ENCODE measurements around the gene SBNO1.
"Not testable (repeated sequence)": the region's sequence is repeated elsewhere in the genome, so short reads cannot be mapped to it uniquely, and the experiment has no call there.

Gene SBNO1

DNA sequence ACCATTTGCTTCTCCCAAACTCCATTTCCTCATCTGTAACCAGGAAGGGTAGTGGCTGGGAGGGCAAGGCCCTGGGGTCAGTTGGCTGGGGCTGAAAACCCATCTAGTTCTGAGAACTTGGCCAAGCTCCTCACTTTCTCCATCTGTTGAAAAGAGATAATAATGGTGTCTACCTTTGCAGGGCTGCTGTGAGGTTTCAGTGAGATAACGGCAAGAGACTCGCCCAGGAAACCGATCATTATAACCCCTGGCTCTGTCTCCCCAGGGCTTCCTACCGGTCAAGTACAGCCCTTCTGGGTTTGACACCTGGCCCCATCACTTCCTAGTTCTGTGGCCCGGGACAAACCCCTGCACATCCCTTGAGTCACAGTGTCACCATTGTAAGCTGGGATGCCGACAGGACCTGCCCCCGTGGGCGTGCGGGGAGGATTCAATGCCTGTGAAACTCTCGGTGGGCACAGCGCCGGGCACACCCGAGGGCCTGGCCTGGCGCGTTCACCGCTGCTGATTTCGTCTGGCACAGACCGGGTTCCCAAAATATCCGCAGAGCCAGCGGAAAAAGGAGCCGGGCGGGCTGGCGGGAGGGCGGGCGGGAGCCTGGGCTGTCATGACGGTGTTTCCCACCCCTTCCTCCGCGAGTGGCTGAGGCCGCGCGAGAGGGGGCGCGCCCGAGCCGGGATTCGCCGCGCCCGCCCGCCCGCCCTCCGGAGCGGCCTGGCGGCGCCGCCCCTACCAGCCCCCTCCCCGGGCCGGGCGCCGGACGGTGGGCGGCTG, 23.7 kb upstream of the SBNO1 start:
- DNase-seq = no peak

DNA sequence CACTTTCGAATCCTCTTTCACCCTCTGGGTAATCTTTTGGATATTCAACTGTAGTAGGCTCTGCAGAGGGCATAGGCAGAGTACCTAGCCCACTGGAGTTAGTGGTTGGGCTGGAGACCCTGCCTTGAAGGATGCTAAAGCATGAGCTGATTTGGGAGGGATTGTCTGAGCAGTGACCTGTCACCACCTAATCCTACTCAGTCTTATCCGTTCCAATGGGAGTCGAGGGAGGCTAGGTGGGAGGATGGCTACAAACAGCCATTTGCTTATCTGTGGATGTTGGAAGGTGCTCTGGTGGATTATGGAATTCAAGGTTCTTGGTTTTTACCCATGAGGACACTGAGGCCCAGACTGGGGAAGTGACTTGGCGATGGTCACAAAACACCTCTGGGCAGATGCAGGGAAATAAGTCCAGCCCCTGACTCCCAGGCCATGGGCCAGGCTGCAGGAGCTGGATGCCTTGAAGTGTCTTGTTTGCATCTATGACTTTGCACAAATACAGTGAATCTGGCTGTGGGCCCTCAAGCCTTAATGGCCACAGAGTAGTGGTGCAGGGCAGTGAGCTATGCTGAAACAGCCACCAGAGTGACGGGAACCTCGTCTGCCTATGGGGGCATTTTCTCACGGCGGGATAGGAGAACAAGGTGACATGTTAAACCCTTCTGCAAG, 23.0 kb upstream of the SBNO1 start:
- no peak for DNase-seq

DNA sequence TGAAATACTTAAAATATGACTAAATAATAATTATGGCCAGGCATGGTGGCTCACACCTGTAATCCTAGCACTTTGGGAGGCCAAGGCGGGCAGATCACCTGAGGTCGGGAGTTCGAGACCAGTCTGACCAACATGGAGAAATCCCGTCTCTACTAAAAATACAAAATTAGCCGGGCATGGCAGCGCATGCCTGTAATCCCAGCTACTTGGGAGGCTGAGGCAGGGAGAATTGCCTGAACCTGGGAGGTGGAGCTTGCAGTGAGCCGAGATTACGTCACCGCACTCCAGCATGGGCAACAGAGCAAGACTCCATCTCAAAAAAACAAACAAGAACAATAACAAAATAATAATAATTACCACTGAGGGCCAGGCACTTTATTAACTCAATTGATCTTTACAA, 20.9 kb upstream of the SBNO1 start:
- not testable (repeated sequence) for DNase-seq

DNA sequence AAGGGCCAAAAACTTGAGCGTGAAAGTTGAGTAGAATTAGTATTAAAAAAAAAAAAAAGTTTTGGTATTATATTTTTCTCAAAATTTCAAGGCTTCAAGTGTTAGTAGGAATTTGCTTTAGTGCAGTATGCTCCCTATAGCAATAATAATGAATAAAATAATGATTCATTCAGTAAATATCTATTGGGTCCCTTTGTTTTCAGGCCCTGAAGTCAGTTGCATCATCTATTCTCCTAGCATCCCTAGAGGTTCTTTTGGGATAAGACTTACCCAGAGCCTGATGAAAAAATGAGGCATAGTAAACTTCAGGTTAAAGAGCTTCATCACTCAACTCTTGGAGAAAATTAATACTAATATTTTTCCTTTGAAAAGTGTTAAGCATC, 20.3 kb upstream of the SBNO1 start:
- DNase-seq = no peak

DNA sequence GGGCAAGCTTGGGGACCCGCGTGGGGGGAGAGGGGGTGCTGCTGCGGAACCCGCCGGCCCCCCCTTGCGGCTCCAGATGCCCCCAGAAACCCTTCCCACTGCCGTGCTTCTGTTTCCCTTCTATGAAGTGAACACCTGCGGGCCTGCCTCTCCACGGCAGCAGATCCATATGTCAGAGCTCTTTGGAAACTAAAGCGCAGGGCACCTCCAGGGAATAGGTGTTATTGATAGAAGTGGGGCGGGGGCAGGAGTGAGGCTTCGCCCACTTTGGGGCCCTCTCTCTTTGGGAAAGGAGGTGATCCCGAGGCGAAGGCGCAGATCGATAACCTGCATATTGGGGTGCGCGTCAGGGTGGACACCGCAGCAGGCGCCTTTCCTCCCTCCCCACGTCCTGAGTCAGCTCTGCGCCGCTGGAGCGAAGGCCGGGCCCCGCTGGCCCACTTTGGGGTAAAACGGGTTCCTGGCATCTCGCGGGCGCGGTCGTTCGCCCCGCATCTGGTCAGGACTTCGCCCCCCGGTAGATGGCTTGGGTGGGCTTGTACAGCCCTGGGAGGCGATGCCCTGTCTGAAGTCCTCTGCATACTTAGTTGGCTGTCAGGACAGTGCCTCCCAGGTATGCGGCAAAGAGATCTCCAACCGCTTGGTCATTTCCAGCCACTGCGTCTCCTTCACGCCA, 19.8 kb upstream of the SBNO1 start:
- DNase-seq = no peak

DNA sequence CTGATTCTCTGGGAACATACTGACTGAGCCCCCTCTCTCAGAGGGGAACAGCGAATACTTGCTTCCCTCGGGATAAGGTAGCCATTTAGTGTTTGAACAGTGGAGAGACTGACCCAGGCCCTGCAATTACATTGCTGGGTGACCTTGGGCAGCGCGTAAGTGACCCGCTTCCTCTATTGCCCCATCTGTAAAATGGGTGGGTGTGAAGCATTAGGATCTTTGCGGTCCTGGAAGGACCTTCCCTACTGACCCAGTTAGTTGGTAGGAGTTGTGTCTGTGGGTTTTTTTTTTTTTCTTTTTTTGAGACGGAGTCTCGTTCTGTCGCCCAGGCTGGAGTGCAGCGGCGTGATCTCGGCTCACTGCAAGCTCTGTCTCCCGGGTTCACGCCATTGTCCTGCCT, 18.0 kb upstream of the SBNO1 start:
- no peak for DNase-seq

DNA sequence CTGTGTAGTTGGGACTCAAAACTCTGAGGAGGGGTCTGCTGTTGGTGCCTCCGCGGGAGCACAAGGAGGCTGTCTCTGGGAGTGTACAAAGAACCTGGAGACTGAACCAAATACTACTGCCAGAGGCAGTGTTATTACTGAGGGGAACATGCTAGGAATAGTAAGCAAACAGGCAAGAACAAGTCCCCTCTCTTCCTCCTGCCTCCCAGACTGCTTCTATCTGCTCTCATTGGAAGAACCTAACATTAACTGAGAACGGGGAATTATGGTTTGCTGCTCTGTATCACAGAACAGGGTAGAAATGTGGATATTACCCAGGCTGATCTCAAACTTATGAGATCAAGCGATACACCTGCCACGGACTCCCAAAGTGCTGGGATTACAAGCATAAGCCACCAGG, 14.7 kb upstream of the SBNO1 start:
- DNase-seq = no peak

DNA sequence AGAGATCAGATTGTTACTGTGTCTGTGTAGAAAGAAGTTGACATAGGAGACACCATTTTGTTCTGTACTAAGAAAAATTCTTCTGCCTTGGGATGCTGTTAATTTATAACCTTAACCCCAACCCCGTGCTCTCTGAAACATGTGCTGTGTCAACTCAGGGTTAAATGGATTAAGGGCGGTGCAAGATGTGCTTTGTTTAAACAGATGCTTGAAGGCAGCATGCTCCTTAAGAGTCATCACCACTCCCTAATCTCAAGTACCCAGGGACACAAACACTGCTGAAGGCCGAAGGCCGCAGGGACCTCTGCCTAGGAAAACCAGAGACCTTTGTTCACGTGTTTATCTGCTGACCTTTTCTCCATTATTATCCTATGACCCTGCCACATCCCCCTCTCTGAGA, 7.8 kb upstream of the SBNO1 start:
- DNase-seq = not testable (repeated sequence)

DNA sequence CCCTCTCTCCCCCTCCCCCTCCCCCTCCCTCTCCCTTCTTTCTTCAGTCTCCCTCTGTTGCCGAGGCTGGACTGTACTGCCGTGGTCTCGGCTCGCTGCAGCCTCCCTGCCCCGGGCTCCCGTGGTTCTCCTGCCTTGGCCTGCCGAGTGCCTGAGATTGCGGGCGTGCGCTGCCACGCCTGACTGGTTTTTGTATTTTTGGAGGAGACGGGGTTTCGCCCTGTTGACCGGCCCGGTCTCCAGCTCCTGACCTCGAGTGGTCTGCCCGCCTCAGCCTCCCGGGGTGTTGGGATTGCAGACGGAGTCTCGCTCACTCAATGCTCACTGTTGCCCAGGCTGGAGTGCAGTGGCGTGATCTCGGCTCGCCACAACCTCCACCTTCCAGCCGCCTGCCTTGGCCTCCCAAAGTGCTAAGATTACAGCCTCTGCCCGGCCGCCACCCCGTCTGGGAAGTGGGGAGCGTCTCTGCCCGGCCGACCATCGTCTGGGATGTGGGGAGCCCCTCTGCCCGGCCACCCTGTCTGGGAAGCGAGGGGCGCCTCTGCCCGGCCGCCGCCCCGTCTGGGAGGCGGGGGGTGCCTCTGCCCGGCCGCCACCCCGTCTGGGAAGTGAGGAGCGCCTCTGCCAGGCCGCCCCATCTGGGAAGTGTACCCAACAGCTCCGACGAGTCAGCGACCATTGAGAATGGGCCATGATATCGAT, 7.2 kb upstream of the SBNO1 start:
- not testable (repeated sequence) for DNase-seq

DNA sequence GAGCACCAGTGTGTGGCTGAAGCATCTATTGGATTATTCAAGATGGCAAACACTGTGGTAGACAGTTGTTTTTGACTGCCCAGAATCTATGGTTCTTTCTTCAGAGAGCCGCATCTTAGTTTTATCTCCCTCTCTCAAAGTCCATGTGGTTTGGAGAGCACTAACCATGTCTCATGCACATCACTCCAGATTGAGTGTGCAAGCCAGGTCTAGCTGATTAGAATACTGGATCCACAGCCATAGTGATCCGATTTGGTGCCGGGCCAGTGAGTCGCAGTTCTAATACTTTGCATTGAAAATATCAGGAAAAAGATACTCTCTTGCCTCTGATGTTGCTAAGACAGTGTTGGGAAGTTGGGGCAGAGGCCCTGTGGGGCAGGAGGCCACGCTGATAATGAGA, 4.6 kb upstream of the SBNO1 start:
- DNase-seq = no peak

DNA sequence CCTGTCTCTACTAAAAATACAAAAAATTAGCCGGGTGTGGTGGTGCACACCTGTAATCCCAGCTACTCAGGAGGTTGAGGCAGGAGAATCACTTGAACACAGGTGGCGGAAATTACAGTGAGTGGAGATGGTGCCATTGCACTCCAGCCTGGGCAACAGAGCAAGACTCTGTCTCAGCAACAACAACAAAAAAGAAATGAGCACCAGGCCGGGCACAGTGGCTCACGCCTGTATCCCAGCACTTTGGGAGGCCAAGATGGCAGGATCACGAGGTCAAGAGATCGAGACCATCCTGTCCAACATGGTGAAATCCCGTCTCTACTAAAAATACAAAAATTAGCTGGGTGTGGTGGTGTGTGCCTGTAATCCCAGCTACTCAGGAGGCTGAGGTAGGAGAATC, 3.8 kb upstream of the SBNO1 start:
- not testable (repeated sequence) for DNase-seq

DNA sequence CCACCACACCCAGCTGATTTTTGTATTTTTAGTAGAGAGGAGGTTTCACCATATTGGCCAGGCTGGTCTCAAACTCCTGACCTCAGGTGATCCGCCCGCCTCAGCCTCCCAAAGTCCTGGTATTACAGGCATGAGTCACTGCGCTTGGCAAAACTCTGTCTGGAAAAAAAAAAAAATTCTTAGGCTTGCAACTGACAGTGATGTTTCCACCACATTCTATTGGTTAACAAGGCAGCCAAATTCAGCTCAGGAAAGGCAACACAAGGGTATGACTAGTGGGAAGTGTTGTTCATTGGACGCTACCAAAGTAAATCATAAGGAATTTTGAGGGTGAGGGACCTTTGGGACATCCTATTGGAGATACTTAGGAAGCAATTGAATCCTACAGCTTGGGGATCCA, 2.9 kb upstream of the SBNO1 start:
- DNase-seq = no peak

DNA sequence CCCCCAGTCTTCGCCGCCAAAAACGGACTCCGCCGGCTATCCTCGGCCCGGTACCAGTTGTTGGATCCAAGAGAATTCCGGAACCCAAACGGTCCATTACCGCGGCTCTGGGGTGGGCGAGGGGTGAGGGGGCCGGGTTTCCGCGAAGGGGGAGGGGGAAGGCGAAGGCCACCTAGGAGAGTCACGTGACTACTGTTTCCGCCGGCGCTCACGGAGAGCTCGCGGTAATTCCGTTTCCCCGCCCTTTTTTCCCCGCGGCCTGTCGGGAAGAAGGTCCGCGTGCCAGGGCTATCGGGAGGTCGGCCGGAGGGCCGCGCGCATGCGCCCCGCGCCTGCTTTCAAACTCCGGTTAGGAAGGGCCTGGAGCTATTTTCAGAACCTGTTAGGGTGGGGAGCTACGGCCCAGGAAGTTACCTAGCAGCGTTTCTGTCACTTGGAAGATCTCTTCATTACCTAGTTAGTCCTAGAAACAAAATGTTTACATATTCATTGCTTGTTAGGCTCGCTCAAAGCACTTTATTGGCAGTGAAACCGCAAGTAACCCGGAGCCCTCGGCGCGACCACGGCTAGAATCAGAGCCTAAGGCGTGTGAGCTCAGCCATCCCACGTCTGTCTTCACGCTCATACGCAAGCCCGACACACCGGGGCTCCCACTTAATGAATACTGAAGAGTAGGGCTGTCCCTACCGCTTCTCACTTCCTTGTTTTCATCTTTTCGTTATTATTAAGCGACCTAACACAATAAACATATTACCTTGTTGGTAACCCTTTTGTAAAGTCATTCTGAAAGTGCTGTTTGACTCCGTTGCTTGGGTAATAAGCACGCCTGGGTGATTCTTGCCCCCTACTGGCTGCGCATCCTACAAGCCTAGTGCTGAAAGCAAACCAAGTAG, 624 bp upstream of the SBNO1 start:
- peak; percentile 77 to 93 for DNase-seq

DNA sequence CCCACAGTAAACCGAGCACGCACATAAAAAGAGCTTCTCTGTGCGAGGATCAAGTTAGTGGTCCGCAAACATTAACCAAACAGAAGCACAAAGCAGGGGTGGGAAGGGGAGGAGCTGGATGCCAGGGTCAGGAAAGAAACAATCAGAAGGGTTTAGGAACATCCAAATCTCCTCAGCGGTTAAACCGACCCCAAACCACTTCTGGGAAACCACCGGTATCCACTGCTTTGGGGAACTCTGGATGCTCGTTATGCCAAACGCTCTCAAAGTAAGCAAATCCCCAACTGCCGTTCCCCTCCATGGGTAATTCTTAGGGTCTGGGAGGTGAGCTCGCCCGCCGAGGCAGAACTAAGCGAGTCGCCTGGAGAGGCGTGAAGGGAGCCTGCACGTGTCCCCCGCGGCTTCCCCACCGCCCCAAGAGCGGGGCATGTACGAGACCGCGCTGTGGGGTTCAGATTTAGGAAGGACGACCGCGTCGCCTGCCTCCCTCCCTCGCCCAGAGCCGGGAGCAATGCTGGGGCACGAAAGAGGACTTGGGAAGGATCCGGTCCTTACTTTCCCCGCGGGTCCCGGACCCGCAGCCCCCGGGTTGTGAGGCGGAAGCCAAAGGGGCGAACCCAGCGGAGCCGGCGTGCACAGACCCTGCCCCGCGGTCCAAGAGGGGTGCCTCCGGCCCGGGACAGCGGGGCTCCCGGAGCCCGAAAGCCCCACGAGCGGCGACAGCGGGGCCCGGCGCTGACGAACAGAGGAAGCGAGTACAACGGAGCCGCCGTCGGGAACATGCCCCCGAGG, 711 bp downstream of the SBNO1 start:
- DNase-seq = no peak

DNA sequence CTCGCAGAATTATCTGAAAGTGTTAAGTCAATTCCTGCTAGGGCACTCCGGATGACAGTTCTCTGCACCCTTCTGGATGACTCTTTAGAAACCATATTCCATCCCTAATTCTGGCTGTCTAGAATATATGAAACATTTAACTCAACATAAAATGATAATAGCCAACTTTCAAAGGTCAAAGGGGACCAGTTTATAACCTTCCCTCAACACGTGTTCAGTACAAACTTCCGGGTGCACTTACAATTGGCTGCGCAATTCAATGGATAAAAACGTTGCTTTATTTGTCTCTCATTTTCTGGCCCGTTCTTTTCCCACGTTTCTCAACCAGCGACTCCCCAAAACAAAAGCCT, 1.3 kb downstream of the SBNO1 start:
- DNase-seq = no peak

DNA sequence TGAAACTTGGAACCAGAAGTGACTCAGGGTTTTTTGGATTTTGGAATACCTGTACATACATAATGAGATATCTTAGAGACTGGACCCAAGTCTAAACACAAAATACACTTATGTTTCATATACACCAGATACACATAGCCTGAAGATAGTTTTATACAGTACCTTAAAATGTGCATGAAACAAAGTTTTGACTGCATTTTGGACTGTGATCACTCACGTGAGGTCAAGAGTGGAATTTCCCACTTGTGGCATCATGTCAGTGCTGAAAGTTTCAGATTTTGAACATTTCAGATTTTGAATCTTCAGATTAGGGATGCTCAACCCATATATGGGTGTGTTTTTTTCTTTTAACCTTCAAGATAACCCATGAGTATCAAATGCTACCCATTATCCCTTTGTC, 6.6 kb downstream of the SBNO1 start:
- DNase-seq = no peak

DNA sequence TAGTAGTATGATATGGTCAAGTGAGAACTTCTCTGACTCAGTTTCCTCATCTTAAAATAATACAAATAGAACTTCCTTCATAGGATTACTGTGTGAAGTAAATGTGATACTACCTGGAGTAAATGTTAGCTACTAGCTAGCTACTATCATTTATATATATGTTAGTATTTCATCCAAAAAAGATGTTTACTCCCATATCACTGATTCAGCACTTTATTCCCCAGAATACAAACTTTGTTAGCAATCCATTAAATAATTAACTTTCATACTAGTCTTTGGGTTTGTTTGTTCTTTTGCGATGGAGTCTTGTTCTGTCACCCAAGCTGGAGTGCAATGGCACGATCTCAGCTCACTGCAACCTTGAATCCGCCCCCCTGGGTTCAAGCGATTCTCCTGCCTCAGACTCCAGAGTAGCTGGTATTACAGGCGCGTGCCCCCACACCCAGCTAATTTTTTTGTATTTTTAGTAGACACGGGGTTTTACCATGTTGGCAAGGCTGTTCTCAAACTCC, 8.4 kb downstream of the SBNO1 start:
- no peak for DNase-seq

DNA sequence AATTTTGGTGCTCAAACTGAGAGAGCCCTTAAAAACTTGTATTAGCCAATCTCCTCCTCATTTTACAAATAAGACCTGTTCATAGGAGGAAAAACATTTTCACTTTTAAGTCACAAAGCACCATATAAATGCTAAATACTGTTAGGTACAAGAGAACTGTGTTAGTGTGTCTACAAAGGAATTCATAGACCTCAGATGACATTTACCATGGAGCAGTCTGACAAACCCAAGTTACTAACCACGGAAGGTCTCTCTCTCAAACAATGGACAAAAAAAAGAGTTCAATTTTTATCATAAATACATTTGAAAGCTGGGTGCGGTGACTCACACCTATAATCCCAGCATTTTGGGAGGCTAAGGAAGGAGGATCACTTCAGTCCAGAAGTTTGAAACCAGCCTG, 10.0 kb downstream of the SBNO1 start:
- DNase-seq = no peak

DNA sequence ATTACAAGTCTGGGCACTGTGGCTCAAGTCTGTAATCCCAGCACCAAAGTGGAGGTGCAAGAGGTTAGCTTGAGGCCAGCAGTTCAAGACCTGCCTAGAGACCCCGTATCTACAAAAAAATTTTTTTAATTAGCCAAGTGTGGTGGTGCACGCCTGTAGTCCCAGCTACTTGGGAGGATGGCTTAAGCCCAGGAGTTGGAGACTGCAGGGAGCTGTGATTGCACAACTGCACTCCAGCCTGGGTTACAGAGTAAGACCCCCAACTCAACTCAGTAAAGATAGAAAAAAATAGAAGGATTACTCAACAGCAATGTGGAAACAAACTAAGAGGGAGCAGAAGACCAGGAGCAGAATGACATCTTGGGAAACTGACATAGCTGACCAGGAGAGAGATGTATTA, 13.3 kb downstream of the SBNO1 start:
- DNase-seq = no peak

DNA sequence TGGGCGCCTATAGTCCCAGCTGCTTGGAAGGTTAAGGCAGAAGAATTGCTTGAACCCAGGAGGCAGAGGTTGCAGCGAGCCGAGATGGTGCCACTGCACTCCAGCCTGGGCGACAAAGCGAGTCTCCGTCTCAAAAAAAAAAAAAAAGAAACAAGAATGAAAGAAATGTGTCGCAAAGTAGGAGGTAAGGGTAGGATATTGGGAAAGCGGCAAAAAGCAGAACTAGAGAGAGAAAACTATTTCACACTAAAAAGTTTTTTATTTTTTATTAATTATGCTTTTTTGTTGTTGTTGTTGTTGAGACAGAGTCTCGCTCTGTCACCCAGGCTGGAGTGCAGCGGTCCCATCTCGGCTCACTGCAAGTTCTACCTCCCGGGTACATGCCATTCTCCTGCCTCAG, 17.7 kb downstream of the SBNO1 start:
- no peak for DNase-seq

DNA sequence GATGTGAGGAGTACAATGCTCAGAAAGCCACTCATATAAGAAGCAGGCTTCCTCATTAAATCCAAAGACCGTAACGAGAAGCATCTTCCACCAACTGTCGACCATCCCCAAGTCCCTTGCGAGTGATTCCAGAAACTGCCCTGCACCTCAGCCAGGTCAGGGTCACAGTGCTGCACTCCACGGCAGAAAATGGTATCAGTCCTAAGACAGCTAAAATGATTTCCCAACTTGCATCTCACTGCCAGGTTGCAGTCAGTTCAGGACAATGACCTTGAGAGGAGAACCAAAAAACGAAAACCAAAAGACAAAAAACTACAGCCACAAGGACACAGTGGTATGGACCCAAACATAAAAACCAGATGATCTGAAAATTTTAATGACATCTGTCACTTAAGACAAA, 20.6 kb downstream of the SBNO1 start:
- no peak for DNase-seq

DNA sequence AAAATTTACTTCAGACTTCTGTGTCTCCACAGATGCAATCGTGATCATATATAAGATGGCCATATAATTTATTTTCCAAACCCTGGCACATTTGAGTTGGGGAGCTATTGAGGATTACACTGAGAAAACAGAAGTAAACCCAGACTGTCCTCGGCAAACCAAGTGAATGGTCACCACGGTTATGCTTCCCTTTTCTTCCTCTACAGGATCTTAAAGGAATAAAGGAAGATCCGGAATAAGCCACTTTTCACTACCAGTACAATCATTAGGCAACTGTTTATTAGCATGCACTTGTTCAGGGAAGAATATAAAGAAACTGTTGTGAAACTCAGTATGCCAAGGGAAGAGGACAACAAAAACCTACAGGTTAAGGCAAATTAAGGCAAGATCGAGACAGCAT, 27.6 kb downstream of the SBNO1 start:
- no peak for DNase-seq
